Spleen (tissue), 11 donors: Measurements from ENCODE around the gene KY. TPM values are rescaled to one million over a fixed set of nuclear protein-coding genes. Genes with fewer than 3 reads are reported as not detected.

Source experiments
- DNase-seq: peaks from one replicate; pipeline ENCODE4 v3.0.0-alpha.2; 2020
- H3K27ac ChIP-seq, 8 donors: fragments of 200-600 bp; sonication (generic) in 7 of 8; 1 replicate in 4 of 8; 2 replicates in 4 of 8; pipeline versions ENCODE4 v1.5.0 to v1.8.0; 2016 to 2021; ENCODE audit warnings: inconsistent platforms in 4 of 8, mild to moderate bottlenecking in 4 of 8, moderate library complexity in 1 of 8
- H3K27me3 ChIP-seq, 7 donors: fragments of 200-600 bp; sonication (generic) in 6 of 7; replicated peaks in 1 of 7; 1 replicate in 4 of 7; 2 replicates in 3 of 7; pipeline versions ENCODE4 v1.5.0 to v1.8.0; 2016 to 2021; ENCODE audit warnings: inconsistent platforms in 3 of 7, mild to moderate bottlenecking in 1 of 7
- H3K36me3 ChIP-seq, 6 donors: fragments of 200-600 bp; sonication (generic) in 5 of 6; 1 replicate in 4 of 6; 2 replicates in 2 of 6; pipeline versions ENCODE4 v1.5.0 to v1.8.0; 2016 to 2021; ENCODE audit warnings: inconsistent platforms in 2 of 6
- H3K4me1 ChIP-seq, 6 donors: fragments of 200-600 bp; sonication (generic) in 5 of 6; 1 replicate in 3 of 6; 2 replicates in 3 of 6; pipeline versions ENCODE4 v1.5.0 to v1.8.0; 2016 to 2021; ENCODE audit warnings: inconsistent platforms in 3 of 6
- H3K4me3 ChIP-seq, 8 donors: fragments of 200-600 bp; sonication (generic) in 7 of 8; 1 replicate in 4 of 8; 2 replicates in 4 of 8; pipeline versions ENCODE4 v1.5.0 to v1.8.0; 2016 to 2021; ENCODE audit warnings: inconsistent platforms in 4 of 8, mild to moderate bottlenecking in 4 of 8, moderate library complexity in 2 of 8
- H3K9me3 ChIP-seq, 8 donors: fragments of 200-600 bp; sonication (generic) in 7 of 8; 1 replicate in 4 of 8; 2 replicates in 4 of 8; pipeline versions ENCODE4 v1.5.0 to v1.8.0; 2016 to 2021; ENCODE audit warnings: inconsistent platforms in 4 of 8
- CTCF ChIP-seq, 11 experiments: fragments of 200-600 bp in 7 of 11; fragments of 450-650 bp in 4 of 11; sonication (generic) in 4 of 11; IDR thresholded peaks in 8 of 11; conservative IDR thresholded peaks in 3 of 11; 1 replicate in 7 of 11; 2 replicates in 4 of 11; pipeline versions ENCODE4 v1.4.0 to v1.8.0; 2016 to 2021; ENCODE audit warnings: antibody characterized with exemption in 11 of 11, inconsistent platforms in 4 of 11, mild to moderate bottlenecking in 1 of 11
- POLR2A ChIP-seq, 3 donors: fragments of 450-650 bp; IDR thresholded peaks; one replicate each; pipeline ENCODE4 v1.5.1; 2017; ENCODE audit warnings: antibody characterized with exemption in 3 of 3, mild to moderate bottlenecking in 1 of 3
- POLR2AphosphoS5 ChIP-seq, 3 donors: sonication (generic); formaldehyde crosslinking; IDR thresholded peaks; one replicate each; pipeline ENCODE4 v1.5.1; 2017; ENCODE audit warnings: antibody characterized with exemption in 3 of 3
- WGBS, 5 donors: extraction: QIAGEN DNeasy Blood & Tissue Kit in 3 of 5; methylation state at CpG; one replicate each; pipeline versions ENCODE4 v1.1.5 to v1.1.7; 2013 to 2018; 5-methylcytosine and 5-hydroxymethylcytosine counted together
- intact Hi-C: fragments of 100-400 bp; cut with DNase I; formaldehyde crosslinking; loops from one replicate; pipeline ENCODE4 v1.15.0; 2023; ENCODE audit warnings: low total_unique reads
- polyA plus RNA-seq, 3 donors: library from polyadenylated mRNA; stranded (reverse); fragments of 200-250 nt; gene quantifications; one replicate each; pipeline ENCODE4 v1.2.1, GENCODE V29; 2013
- total RNA-seq, 7 donors: library from RNA; depleted of rRNA in 3 of 7; stranded (reverse); fragments of >200 nt in 3 of 7; fragmentation: NEBNext Ultra II Directional in 4 of 7; extraction: Animal tissue kit (Norgen Biotek cat#: 25700) in 4 of 7; gene quantifications; one replicate each; pipeline versions ENCODE4 v1.1.0 to v1.2.1, GENCODE V29; 2016 to 2021
- donor health status: healthy with polysubstance abuse.
- donor health status: DM: no; HTN: no; CAD: no; lungs with moderate emphysema.
- donor health status: DM: no; HTN: no; CAD: no.
- donor health status: Bipolar disorder and iron deficiency.
- donor health status: healthy.
- donor health status: DM: no; HTN: no; CAD: no.
- donor health status: DM: yes; HTN: yes; CAD: no.

Gene KY
- total and polyA plus RNA-seq, 10 donors = 0.17 TPM; not detected in 9

- WGBS, 5 donors = 87 to 91% (median 90%) methylated on average over 5 of the region's 5 CpGs
Observed at GRCh38 chr3:134592806-134593205, 58.0 kb downstream of the KY start.

GRCh38 chr3:134590766-134591165 lies 60.1 kb downstream of the KY start:
- Histone ChIP-seq H3K36me3 (no peaks in the 10 kb centered on the region), H3K4me3 (peak overlapping the region in 1 of 8 donors; percentile 7), H3K27me3 (no peaks in the 10 kb centered on the region), H3K4me1 (no peaks in the 10 kb centered on the region), H3K27ac (peak overlapping the region in 3 of 8 donors; percentile 43 to 63 (median 44)), H3K9me3 (no peaks in the 10 kb centered on the region)
- DNase-seq = no peak
- TF ChIP-seq CTCF (IDR thresholded peaks at IDR 0.05 in 8 of 11, conservative IDR thresholded peaks at IDR 0.05 in 3 of 11) (no peak), POLR2AphosphoS5 (IDR thresholded peaks at IDR 0.05) (no peak), POLR2A (IDR thresholded peaks at IDR 0.05) (no peak)
- intact Hi-C loops = no loop called here

More at GRCh38 chr3:134592806-134593205, 58.0 kb downstream of the KY start:
- no peaks in the 10 kb centered on the region for H3K36me3 ChIP-seq
- peaks cover 0 to 7% (median 0%) of the 10 kb centered on the region in 6 donors for H3K4me1 ChIP-seq
- H3K27ac ChIP-seq = no peak overlapping the region
- no peaks in the 10 kb centered on the region for H3K9me3 ChIP-seq
- DNase-seq = no peak
- TF ChIP-seq POLR2A (IDR thresholded peaks at IDR 0.05) (no peak), POLR2AphosphoS5 (IDR thresholded peaks at IDR 0.05) (no peak), CTCF (IDR thresholded peaks at IDR 0.05 in 8 of 11, conservative IDR thresholded peaks at IDR 0.05 in 3 of 11) (no peak)
- no peaks in the 10 kb centered on the region for H3K27me3 ChIP-seq
- intact Hi-C loops = no loop called here
- H3K4me3 ChIP-seq = no peak overlapping the region

GRCh38 chr3:134579141-134579665 lies 71.6 kb downstream of the KY start:
- Histone ChIP-seq H3K36me3 (no peaks in the 10 kb centered on the region), H3K27ac (no peak overlapping the region), H3K27me3 (no peaks in the 10 kb centered on the region), H3K4me3 (no peak overlapping the region), H3K9me3 (peaks cover 0 to 13% (median 1%) of the 10 kb centered on the region in 8 donors), H3K4me1 (no peaks in the 10 kb centered on the region)
- intact Hi-C loops = no loop called here
- TF ChIP-seq POLR2A (IDR thresholded peaks at IDR 0.05) (no peak), CTCF (IDR thresholded peaks at IDR 0.05 in 8 of 11, conservative IDR thresholded peaks at IDR 0.05 in 3 of 11) (no peak), POLR2AphosphoS5 (IDR thresholded peaks at IDR 0.05) (no peak)
- 88 to 92% (median 91%) methylated on average over 3 of the region's 3 CpGs for WGBS, 5 donors
- DNase-seq = no peak

GRCh38 chr3:134576831-134577230 lies 74.0 kb downstream of the KY start:
- Histone ChIP-seq H3K4me1 (no peaks in the 10 kb centered on the region), H3K4me3 (no peak overlapping the region), H3K27ac (no peak overlapping the region), H3K9me3 (peaks cover 0 to 19% (median 6%) of the 10 kb centered on the region in 8 donors), H3K36me3 (no peaks in the 10 kb centered on the region), H3K27me3 (no peaks in the 10 kb centered on the region)
- DNase-seq = no peak
- intact Hi-C loops = no loop called here
- WGBS, 5 donors = 80 to 89% (median 86%) methylated on average over 3 of the region's 3 CpGs
- no peak for TF ChIP-seq POLR2AphosphoS5 (IDR thresholded peaks at IDR 0.05)
- no peak for TF ChIP-seq CTCF (IDR thresholded peaks at IDR 0.05 in 8 of 11, conservative IDR thresholded peaks at IDR 0.05 in 3 of 11)
- TF ChIP-seq POLR2A (IDR thresholded peaks at IDR 0.05) = no peak
